Mucosa of descending colon (tissue), 3 donors: ENCODE data around the gene ATP5PB. TPM values are rescaled to one million over a fixed set of nuclear protein-coding genes. Genes with fewer than 3 reads are reported as not detected.

ENCODE experiments used
- ATAC-seq: fragments of 200-7000 bp; cut with Tn5 transposase; one replicate; pipeline ENCODE4 v1.9.1; 2020; ENCODE audit warnings: mild to moderate bottlenecking, moderate library complexity
- DNase-seq, 3 donors: peaks; one replicate each; pipeline ENCODE4 v3.0.0-alpha.2; 2020
- H3K36me3 ChIP-seq: fragments of 200-600 bp; one replicate; pipeline ENCODE4 v1.8.0; 2021; ENCODE audit warnings: low read depth, mild to moderate bottlenecking
- H3K4me1 ChIP-seq: fragments of 200-600 bp; one replicate; pipeline ENCODE4 v1.8.0; 2021; ENCODE audit warnings: low read depth, mild to moderate bottlenecking
- H3K4me3 ChIP-seq: fragments of 200-600 bp; one replicate; pipeline ENCODE4 v1.8.0; 2021; ENCODE audit warnings: mild to moderate bottlenecking
- H3K9me3 ChIP-seq: fragments of 200-600 bp; one replicate; pipeline ENCODE4 v1.8.0; 2021; ENCODE audit warnings: mild to moderate bottlenecking
- CTCF ChIP-seq: fragments of 200-600 bp; IDR thresholded peaks from one replicate; pipeline ENCODE4 v1.8.0; 2022; ENCODE audit warnings: antibody characterized with exemption, mild to moderate bottlenecking
- intact Hi-C, 2 donors: fragments of 100-400 bp; cut with DNase I in 1 of 2; cut with micrococcal nuclease in 1 of 2; formaldehyde crosslinking; loops; one replicate each; pipeline versions ENCODE4 v1.11.0 to v1.11.1; 2022; cut with DNase I, micrococcal nuclease
- total RNA-seq, 3 donors: library from RNA; stranded (reverse); fragmentation: NEBNext Ultra II Directional in 2 of 3; extraction: Animal tissue kit (Norgen Biotek cat#: 25700) in 2 of 3; gene quantifications; one replicate each; pipeline versions ENCODE4 v1.2.1 to v1.2.4, GENCODE V29; 2021 to 2023
- donor health status: DM: no; HTN: no; CAD: no; lungs with moderate emphysema.
- donor health status: DM: no; HTN: no; CAD: no.
- donor health status: DM: no; HTN: yes; CAD: no.

The ATP5PB gene
- total RNA-seq, 3 donors from 2014 or later, result 274 to 427 (median 390) TPM

DNA sequence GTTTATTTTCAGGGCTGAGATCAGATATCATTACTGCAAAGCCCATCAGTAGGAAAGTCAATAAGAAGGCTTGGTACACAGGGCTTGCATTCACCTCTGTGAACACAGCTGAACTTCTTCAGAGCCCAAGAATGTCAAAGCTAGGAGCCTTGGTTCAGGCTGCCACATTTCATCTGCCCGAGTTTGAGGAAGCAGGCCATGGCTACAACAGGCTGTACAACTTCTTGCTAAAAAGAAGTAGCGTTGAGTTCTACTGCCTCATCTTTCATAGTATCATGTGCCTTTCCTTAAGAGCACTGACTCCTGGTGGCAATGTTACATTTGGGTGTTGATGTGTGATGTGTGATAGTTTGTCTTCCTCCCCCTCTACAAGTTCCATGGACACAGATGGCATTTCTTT lies 34.6 kb downstream of the ATP5PB start:
- intact Hi-C loops, result loop anchor here in 1 of 2 donors (10.0 kb wide), 1 partner anchor 281 kb away; no protein-coding TSS in a partner anchor
- H3K36me3 ChIP-seq, result no peaks in the 10 kb centered on the region
- H3K4me3 ChIP-seq, result no peak overlapping the region
- no peaks in the 10 kb centered on the region for H3K4me1 ChIP-seq
- DNase-seq (no peak), ATAC-seq (no peak)
- TF ChIP-seq CTCF, result no peak
- no peaks in the 10 kb centered on the region for H3K9me3 ChIP-seq

DNA sequence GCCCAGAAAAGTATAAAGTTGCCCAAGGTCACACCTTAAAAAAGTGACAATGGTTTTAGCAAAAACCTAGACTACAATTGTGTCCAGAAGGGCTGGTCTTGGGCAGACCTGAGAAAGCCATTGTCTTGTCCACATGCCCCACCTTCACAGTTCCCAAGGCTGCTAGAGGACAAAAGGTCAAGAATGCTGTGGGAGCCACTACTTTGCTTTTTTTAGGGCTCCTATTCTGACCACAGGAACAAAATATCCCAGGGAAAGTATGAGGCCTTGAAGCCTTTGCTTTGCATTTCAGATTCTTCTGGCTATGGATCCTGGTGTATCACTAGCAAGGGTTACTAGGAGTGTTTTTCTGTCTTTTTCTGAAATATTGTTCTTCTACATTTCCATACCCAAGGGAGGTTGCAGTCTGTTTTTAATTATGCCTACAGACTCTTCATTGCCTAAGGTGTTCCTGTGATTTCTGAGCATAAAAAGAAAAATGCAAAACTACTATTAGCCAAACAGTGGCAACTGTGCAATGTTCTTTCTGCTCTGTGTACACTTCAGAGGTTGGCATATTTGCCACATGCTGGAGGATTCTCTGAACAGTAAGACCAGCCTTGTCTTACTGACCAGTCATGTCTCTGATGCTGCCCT lies 35.2 kb downstream of the ATP5PB start:
- DNase-seq (no peak), ATAC-seq (no peak)
- H3K4me3 ChIP-seq, result no peak overlapping the region
- H3K9me3 ChIP-seq, result no peaks in the 10 kb centered on the region
- H3K36me3 ChIP-seq, result no peaks in the 10 kb centered on the region
- TF ChIP-seq CTCF, result no peak
- intact Hi-C loops, result loop anchor here in 1 of 2 donors (10.0 kb wide), 1 partner anchor 280 kb away; no protein-coding TSS in a partner anchor
- no peaks in the 10 kb centered on the region for H3K4me1 ChIP-seq

GRCh38 chr1:111486431-111486830 lies 37.2 kb downstream of the ATP5PB start:
- Histone ChIP-seq H3K4me1 (no peaks in the 10 kb centered on the region), H3K36me3 (no peaks in the 10 kb centered on the region)
- intact Hi-C loops, result loop anchor here in 1 of 2 donors (10.0 kb wide), 1 partner anchor 278 kb away; no protein-coding TSS in a partner anchor

GRCh38 chr1:111487133-111487532 lies 37.9 kb downstream of the ATP5PB start:
- H3K4me1 ChIP-seq, result no peaks in the 10 kb centered on the region
- no peak for TF ChIP-seq CTCF
- ATAC-seq, result no peak
- H3K9me3 ChIP-seq, result no peaks in the 10 kb centered on the region
- no peak overlapping the region for H3K4me3 ChIP-seq
- no peak for DNase-seq
- no peaks in the 10 kb centered on the region for H3K36me3 ChIP-seq
- intact Hi-C loops, result loop anchor here in 1 of 2 donors (10.0 kb wide), 1 partner anchor 278 kb away; no protein-coding TSS in a partner anchor

More at GRCh38 chr1:111486431-111486830, 37.2 kb downstream of the ATP5PB start:
- TF ChIP-seq CTCF, result no peak
- Histone ChIP-seq H3K9me3 (no peaks in the 10 kb centered on the region), H3K4me3 (no peak overlapping the region)
- ATAC-seq (no peak), DNase-seq (no peak)

- no peak for ATAC-seq
- Histone ChIP-seq H3K4me3 (no peak overlapping the region), H3K4me1 (no peaks in the 10 kb centered on the region), H3K36me3 (no peaks in the 10 kb centered on the region), H3K9me3 (no peaks in the 10 kb centered on the region)
- TF ChIP-seq CTCF, result no peak
- DNase-seq, result no peak
- intact Hi-C loops, result loop anchor here in 1 of 2 donors (10.0 kb wide), 1 partner anchor 276 kb away; no protein-coding TSS in a partner anchor
Observed at GRCh38 chr1:111488669-111489068, 39.4 kb downstream of the ATP5PB start.
